Ovary (tissue), 3 donors: ENCODE results near the gene DCTN3.

Experiments
- POLR2A ChIP-seq: fragments of 450-650 bp; IDR thresholded peaks from one replicate; pipeline ENCODE4 v1.6.1; 2017; ENCODE audit warnings: antibody characterized with exemption, mild to moderate bottlenecking, moderate library complexity
- TF ChIP-seq, protein P1 (sequence below), 3 donors: fragments of 450-650 bp in 2 of 3; fragments of 200-600 bp in 1 of 3; IDR thresholded peaks; one replicate each; pipeline versions ENCODE4 v1.5.1 to v1.8.0; 2016 to 2022; ENCODE audit warnings: antibody characterized with exemption in 3 of 3, mild to moderate bottlenecking in 1 of 3
- donor health status: DM: no; HTN: no; CAD: no.

DNA sequence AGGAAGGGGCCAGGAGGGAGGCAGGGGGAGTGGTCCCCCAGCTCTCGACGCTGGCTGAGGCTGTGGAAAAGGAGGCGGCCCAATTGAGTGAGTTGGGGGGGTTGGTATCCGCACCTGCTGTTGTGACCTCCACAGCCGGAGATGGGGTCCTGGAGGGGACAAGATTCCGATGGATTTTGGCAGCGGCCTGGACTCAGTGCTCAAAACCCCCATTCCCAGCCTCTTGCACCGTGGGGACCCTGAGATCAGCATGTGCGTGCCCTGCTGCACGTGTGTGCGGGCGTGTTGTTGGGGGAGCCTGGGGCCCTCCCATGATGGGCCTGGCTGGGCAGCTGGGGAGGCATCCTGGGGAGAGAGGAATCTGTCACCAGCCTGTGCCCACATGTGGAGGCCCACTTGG lies 45.7 kb downstream of the DCTN3 start:
- TF ChIP-seq, protein P1, sequence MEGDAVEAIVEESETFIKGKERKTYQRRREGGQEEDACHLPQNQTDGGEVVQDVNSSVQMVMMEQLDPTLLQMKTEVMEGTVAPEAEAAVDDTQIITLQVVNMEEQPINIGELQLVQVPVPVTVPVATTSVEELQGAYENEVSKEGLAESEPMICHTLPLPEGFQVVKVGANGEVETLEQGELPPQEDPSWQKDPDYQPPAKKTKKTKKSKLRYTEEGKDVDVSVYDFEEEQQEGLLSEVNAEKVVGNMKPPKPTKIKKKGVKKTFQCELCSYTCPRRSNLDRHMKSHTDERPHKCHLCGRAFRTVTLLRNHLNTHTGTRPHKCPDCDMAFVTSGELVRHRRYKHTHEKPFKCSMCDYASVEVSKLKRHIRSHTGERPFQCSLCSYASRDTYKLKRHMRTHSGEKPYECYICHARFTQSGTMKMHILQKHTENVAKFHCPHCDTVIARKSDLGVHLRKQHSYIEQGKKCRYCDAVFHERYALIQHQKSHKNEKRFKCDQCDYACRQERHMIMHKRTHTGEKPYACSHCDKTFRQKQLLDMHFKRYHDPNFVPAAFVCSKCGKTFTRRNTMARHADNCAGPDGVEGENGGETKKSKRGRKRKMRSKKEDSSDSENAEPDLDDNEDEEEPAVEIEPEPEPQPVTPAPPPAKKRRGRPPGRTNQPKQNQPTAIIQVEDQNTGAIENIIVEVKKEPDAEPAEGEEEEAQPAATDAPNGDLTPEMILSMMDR (IDR thresholded peaks at IDR 0.05), result no peak
- no peak for TF ChIP-seq POLR2A
